ENCODE results near the gene ZC3H13.

The ZC3H13 gene

DNA sequence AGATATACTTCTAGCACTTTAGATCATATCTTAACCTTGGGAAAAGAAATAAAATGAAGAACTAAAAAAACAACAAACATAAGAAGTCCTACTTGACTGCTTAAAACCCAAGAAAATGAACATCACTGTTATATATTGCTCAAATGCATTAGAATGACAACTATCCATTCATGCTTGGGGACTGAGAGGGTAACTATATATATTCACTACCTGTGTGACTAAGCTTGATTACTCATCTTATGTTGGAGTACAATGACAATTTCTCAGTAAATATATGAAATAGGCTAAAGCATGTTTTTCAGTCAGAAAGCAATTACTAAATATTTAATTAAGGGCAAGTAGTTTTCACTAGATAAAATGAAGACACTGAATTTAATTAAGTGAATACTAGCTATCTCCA lies 40.1 kb downstream of the ZC3H13 start:
- TF ChIP-seq CTCF (IDR thresholded peaks at IDR 0.05; ENCODE audit: insufficient read depth, missing control alignments): no peak
- FAIRE-seq (no peak), DNase-seq (ENCODE audit: insufficient read length, low spot score) (no peak)

DNA sequence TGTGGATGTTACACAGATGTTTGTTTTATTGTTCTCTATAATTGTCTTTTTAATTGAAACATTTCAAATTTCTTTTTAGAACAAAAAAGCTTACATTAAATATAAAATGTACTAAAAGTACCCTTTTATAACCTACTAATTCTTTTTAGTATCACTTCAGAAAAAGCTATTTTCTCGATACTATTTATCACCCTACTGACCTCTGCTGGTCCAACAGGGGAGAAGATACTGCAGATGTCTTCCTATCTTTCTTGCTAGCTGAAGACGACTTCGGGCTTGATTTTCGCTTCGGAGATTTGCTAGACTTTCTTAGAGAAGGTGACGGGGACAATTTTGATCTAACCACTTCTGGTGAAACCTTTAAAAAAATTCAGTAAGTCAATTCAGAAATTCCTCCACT lies 42.4 kb downstream of the ZC3H13 start:
- peak; percentile 33 for TF ChIP-seq CTCF (IDR thresholded peaks at IDR 0.05; ENCODE audit: insufficient read depth, missing control alignments)
- no peak for FAIRE-seq
- no peak for DNase-seq (ENCODE audit: insufficient read length, low spot score)

- no peak for DNase-seq (ENCODE audit: insufficient read length, low spot score)
- FAIRE-seq: no peak
- TF ChIP-seq CTCF (IDR thresholded peaks at IDR 0.05; ENCODE audit: insufficient read depth, missing control alignments): no peak
Observed at GRCh38 chr13:46008631-46009030, 43.9 kb downstream of the ZC3H13 start.

DNA sequence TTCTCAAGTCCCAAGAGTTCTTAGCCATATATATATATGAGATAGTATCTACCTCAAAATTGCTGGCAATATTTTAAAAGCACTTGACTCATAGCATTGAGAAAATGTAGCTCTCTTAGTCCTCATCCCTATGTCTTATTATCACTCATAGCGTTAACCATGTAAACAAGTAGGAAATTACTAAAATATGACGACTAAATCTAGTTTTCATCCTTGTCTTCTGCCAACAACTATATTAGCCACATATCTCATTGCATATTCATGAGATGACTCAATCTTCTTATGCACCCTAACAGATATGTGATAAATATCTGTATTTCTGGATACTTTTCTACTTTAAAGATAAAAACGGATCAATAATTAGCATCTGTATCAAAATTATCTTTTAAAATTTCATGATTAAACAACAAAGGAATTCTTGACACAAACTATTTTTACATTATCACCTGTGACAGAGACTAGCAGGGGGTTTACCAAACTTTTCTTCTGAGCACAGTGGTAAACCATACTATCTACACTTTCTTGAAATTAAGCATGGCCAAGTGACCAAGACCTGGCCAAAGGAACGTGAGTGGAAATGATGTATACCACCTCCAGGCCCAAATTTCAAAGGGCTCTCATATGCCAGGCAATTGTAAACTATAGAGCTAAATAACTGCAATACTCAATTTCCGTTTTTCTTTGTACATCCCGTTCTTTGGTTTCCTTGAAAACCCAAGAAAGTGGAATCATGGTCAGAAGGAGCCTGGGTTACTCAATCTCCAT lies 45.7 kb downstream of the ZC3H13 start:
- peak; percentile 11 for FAIRE-seq
- TF ChIP-seq CTCF (IDR thresholded peaks at IDR 0.05; ENCODE audit: insufficient read depth, missing control alignments): no peak
- DNase-seq (ENCODE audit: insufficient read length, low spot score): no peak

DNA sequence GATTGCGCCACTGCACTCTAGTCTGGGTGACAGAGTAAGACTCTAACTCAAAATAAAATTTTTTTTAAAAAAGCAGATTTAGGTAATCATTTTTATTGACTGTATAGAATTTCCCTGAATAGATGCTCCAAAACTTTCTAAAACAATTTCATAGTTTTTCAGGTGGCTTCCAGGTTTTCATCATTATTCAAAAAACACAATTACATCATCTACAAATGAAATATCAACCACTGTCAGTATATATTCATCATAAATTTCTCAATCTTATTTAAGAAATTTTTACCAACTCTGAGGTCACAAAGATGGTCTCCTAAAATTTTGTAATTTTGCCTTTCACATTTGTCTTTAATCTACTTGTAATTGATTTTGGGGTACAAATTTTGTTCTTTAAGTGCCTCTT lies 48.1 kb downstream of the ZC3H13 start:
- no peak for DNase-seq (ENCODE audit: insufficient read length, low spot score)
- no peak for TF ChIP-seq CTCF (IDR thresholded peaks at IDR 0.05; ENCODE audit: insufficient read depth, missing control alignments)
- no peak for FAIRE-seq

GRCh38 chr13:45996631-45997030 lies 55.9 kb downstream of the ZC3H13 start:
- TF ChIP-seq CTCF (IDR thresholded peaks at IDR 0.05; ENCODE audit: insufficient read depth, missing control alignments): no peak
- no peak for FAIRE-seq
- no peak for DNase-seq (ENCODE audit: insufficient read length, low spot score)

GRCh38 chr13:45995245-45995644 lies 57.3 kb downstream of the ZC3H13 start:
- no peak for TF ChIP-seq CTCF (IDR thresholded peaks at IDR 0.05; ENCODE audit: insufficient read depth, missing control alignments)
- FAIRE-seq (no peak), DNase-seq (ENCODE audit: insufficient read length, low spot score) (no peak)
